WERI-Rb-1 (cell line): ENCODE data around the gene METTL24.
"Not testable (repeated sequence)": the region's sequence is repeated elsewhere in the genome, so short reads cannot be mapped to it uniquely, and the experiment has no call there.

Experiments used
- DNase-seq: peaks from one replicate; pipeline ENCODE4 v3.0.0-alpha.2; 2020
- H3K27ac ChIP-seq: fragments of 250-450 bp; sonication (Bioruptor Pico); 2 replicates; pipeline ENCODE4 v1.5.1; 2020; ENCODE audit warnings: mild to moderate bottlenecking, moderate library complexity
- H3K27me3 ChIP-seq: fragments of 250-450 bp; sonication (Bioruptor Pico); 2 replicates; pipeline ENCODE4 v1.5.1; 2021; ENCODE audit warnings: mild to moderate bottlenecking, low read depth, moderate library complexity; ENCODE audit not compliant: insufficient read depth, severe bottlenecking
- H3K36me3 ChIP-seq: fragments of 250-450 bp; sonication (Bioruptor Pico); 2 replicates; pipeline ENCODE4 v1.5.1; 2020; ENCODE audit warnings: mild to moderate bottlenecking, moderate library complexity
- H3K4me3 ChIP-seq: 2 replicates; pipeline ENCODE4 v1.5.1; 2011; ENCODE audit warnings: low read depth, mild to moderate bottlenecking, control low read depth, low read length
- H3K9me3 ChIP-seq: fragments of 250-450 bp; sonication (Bioruptor Pico); 2 replicates; pipeline ENCODE4 v1.5.1; 2021; ENCODE audit warnings: mild to moderate bottlenecking, moderate library complexity; ENCODE audit not compliant: severe bottlenecking
- CTCF ChIP-seq: IDR thresholded peaks from 2 replicates; pipeline ENCODE4 v1.5.1; 2011; ENCODE audit warnings: low read depth, mild to moderate bottlenecking, control low read depth, inconsistent platforms, low read length

The METTL24 gene

GRCh38 chr6:110353457-110354001 lies 4.6 kb downstream of the METTL24 start:
- H3K27me3 ChIP-seq, result no peaks in the 10 kb centered on the region
- no peak for TF ChIP-seq CTCF
- H3K27ac ChIP-seq, result no peak overlapping the region
- no peaks in the 10 kb centered on the region for H3K36me3 ChIP-seq
- DNase-seq, result no peak
- no peaks in the 10 kb centered on the region for H3K9me3 ChIP-seq
- no peak overlapping the region for H3K4me3 ChIP-seq

- TF ChIP-seq CTCF, result no peak
- H3K9me3 ChIP-seq, result no peaks in the 10 kb centered on the region
- H3K27me3 ChIP-seq, result no peaks in the 10 kb centered on the region
- no peak overlapping the region for H3K4me3 ChIP-seq
- H3K27ac ChIP-seq, result no peak overlapping the region
- H3K36me3 ChIP-seq, result no peaks in the 10 kb centered on the region
- no peak for DNase-seq
These were observed 5.4 kb downstream of the METTL24 start for GRCh38 chr6:110352563-110353262.

- H3K27me3 ChIP-seq, result no peaks in the 10 kb centered on the region
- no peak for DNase-seq
- no peaks in the 10 kb centered on the region for H3K36me3 ChIP-seq
- no peak overlapping the region for H3K27ac ChIP-seq
- H3K4me3 ChIP-seq, result no peak overlapping the region
- no peak for TF ChIP-seq CTCF
- no peaks in the 10 kb centered on the region for H3K9me3 ChIP-seq
These were observed 6.2 kb downstream of the METTL24 start for GRCh38 chr6:110351986-110352385.

GRCh38 chr6:110351546-110351945 lies 6.6 kb downstream of the METTL24 start:
- no peaks in the 10 kb centered on the region for H3K36me3 ChIP-seq
- no peak for TF ChIP-seq CTCF

GRCh38 chr6:110350593-110350992 lies 7.6 kb downstream of the METTL24 start:
- not testable (repeated sequence) for H3K36me3 ChIP-seq, DNase-seq

More at GRCh38 chr6:110351546-110351945, 6.6 kb downstream of the METTL24 start:
- Histone ChIP-seq H3K9me3 (no peaks in the 10 kb centered on the region), H3K27me3 (no peaks in the 10 kb centered on the region), H3K4me3 (no peak overlapping the region), H3K27ac (no peak overlapping the region)
- no peak for DNase-seq

GRCh38 chr6:110348961-110349690 lies 9.0 kb downstream of the METTL24 start:
- TF ChIP-seq CTCF, result no peak
- Histone ChIP-seq H3K4me3 (no peak overlapping the region), H3K27ac (no peak overlapping the region), H3K9me3 (no peaks in the 10 kb centered on the region), H3K27me3 (no peaks in the 10 kb centered on the region), H3K36me3 (no peaks in the 10 kb centered on the region)
- DNase-seq, result no peak

More at GRCh38 chr6:110350593-110350992, 7.6 kb downstream of the METTL24 start:
- H3K27ac ChIP-seq, H3K4me3 ChIP-seq, H3K9me3 ChIP-seq, H3K27me3 ChIP-seq: not testable (repeated sequence)
